GM12874 (cell line): Measurements from ENCODE around the gene FBXW12.

Experiments
- TF ChIP-seq, protein P1 (sequence below): IDR thresholded peaks from 2 replicates; pipeline ENCODE4 v1.5.1; 2011; ENCODE audit warnings: low read depth, mild to moderate bottlenecking, control low read depth, low read length, moderate library complexity; ENCODE audit not compliant: insufficient read depth

FBXW12 gene

DNA sequence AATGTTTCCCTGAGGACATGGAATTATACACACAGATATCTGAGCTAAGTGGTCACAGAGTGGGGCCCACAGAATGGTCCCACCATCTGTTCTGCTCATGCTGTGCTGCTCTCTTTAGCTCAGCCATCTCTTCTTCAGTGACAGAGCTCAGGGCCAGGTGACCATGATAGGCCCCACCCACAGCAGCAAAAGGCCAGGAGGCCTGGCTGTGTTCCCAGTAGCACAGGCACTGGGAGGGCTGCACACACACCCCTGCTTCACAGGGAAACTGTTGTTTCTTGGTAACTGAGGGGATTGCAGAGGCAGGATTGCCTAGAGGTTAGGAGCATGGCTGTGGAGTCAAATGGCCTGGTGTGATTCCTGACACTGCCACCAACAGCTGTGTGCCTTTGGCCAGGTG lies 4.8 kb upstream of the FBXW12 start:
- TF ChIP-seq, protein P1, sequence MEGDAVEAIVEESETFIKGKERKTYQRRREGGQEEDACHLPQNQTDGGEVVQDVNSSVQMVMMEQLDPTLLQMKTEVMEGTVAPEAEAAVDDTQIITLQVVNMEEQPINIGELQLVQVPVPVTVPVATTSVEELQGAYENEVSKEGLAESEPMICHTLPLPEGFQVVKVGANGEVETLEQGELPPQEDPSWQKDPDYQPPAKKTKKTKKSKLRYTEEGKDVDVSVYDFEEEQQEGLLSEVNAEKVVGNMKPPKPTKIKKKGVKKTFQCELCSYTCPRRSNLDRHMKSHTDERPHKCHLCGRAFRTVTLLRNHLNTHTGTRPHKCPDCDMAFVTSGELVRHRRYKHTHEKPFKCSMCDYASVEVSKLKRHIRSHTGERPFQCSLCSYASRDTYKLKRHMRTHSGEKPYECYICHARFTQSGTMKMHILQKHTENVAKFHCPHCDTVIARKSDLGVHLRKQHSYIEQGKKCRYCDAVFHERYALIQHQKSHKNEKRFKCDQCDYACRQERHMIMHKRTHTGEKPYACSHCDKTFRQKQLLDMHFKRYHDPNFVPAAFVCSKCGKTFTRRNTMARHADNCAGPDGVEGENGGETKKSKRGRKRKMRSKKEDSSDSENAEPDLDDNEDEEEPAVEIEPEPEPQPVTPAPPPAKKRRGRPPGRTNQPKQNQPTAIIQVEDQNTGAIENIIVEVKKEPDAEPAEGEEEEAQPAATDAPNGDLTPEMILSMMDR = no peak

DNA sequence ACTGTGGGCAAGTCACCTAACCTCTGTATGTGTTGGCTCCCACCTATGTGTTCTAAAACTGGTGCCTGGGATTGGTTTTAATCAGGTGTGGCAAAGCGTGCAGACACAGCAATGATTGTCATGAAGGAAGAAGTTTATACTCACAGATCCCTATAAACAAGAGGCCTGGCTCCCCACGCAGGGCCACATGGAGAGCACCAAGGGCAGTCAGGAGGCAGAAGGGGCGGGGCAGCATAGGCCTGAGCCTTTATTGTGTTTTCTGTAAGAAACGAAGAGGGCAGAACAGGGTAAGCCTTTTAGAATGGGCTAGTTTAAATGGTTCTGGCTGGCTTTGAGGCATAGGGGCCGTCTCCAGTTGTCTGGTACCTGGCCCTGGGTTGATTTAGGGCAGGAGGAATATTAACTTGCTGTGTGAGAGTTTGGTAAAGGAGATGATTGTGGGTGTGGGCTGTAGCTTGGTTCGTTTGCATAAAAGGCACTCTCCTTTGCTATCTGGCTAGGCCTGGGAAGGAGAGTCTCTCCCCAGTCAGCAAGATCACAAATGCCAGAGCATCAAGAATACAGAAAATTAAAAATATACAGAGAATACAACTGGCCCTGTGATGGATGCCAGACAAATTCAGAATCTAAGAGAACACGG lies 2.2 kb upstream of the FBXW12 start:
- TF ChIP-seq, protein P1 = no peak

DNA sequence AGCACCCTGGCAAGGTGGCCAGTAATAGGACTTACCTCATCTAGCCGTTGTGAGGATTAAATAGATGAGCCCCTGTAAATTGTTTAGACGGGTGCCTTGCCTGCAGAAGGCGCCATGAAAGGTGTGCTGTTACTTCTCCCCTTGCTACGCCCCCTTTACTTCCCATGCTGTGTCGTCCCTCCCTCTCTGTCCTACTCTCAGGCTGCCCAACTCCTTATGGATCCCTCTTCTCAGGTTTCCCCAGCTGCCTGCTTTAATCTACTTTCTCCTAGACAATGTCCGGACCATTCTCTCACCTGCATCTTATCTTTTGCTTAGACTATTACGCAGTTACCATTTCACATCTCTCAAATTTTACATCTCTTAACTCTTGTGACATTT lies 1.7 kb upstream of the FBXW12 start:
- TF ChIP-seq, protein P1 = no peak

DNA sequence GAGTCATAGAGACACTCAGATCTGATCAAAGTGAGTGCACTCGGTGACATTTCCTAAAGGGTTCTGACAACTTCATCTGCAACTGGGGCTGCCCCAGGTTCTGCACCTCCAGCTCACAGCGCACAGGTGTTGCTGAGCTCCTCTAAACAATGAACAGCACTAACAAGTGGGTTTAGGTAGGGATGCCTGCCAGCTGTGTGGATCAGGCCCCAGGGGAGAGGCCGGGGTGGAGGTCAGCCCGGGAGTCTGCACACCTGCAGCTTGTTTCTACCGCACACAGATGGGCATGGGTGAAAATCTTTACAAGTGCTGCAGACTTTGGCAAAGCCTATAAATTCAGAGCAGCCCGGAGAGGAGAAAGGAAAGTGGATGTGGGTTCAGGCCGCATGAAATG lies 355 bp downstream of the FBXW12 start:
- TF ChIP-seq, protein P1 = no peak

DNA sequence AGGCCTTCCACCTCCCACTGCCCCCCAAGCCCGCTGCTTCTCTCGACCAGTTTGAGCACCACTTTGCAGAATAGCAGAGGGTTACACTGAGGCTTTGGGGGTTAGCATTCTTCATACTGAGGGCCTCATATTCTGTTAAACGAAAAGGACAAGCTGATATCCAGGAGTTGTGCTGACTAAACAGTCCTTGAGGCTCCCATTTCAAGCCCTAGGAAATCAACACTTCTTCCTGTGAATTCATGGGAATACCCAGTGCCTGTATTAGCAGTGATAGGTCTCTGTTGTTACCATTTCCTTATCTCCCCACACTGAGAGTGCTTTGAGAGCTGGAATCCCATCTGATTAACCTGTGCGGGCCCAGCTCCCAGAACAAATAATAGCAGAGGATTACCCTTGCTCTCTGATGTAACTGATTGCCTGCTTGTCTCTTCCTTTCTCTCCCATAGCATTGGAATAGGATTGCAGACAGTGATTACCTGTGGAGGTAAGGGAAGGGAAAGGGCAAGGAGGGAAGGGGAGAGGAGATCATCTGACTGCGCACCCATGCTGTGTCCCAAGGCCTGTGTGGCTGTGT lies 930 bp downstream of the FBXW12 start:
- TF ChIP-seq, protein P1 = no peak

DNA sequence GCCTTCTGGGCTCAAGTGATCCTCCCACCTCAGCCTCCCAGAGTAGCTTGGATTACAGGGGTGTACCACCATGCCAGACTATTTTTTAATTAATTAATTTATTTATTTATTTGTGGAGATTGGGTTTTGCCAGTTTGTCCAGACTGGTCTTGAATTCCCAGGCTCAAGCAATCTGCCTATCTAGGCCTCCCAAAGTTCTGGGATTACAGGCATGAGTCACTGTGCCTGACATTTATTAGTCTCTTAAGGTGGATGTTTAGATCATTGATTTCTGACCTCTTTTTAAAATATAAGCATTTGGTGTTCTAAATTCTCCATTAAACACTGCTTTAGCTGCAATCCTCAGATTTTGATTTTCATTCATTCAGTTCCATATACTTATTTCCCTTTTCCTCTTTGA lies 15.6 kb downstream of the FBXW12 start:
- TF ChIP-seq, protein P1 = no peak

DNA sequence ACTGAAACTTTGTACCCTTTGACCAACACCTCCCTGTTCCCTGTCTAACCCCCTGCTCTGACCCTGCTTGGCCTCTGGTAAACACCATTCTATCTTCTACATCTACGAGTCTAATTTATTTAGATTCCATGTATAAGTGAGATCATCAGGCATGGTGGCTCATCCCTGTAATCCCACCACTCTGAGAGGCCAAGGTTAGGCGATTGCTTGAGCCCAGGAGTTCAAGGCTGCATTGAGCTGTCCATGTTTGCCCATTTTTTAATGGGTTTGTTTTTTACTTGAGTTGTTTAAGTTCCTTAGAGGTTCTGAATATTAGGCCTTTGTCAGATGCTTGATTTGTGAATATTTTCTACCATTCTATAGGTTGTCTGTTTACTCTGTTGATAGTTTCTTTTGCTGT lies 16.9 kb downstream of the FBXW12 start:
- TF ChIP-seq, protein P1 = no peak
